Nucleus accumbens (tissue), 56 donors: ENCODE results near the gene TIGIT.
"Not testable (repeated sequence)": the region's sequence is repeated elsewhere in the genome, so short reads cannot be mapped to it uniquely, and the experiment has no call there.

Experiments used
- DNase-seq, 56 donors: peaks; one replicate each; lab custom pipeline; 2025; lab: John Stamatoyannopoulos, UW

Gene TIGIT

GRCh38 chr3:114293838-114294535 is at the start of gene TIGIT:
TIGIT (plus strand) TSS chr3:114294028; CDS start chr3:114294062, 34 bp downstream.
- DNase-seq: no peak

GRCh38 chr3:114252954-114253353 is 40.9 kb upstream of the TIGIT start:
- DNase-seq: no peak

GRCh38 chr3:114253505-114253904 is 40.3 kb upstream of the TIGIT start:
- no peak for DNase-seq

GRCh38 chr3:114259566-114259965 is 34.3 kb upstream of the TIGIT start:
- DNase-seq: no peak

GRCh38 chr3:114260152-114260551 is 33.7 kb upstream of the TIGIT start:
- no peak for DNase-seq

GRCh38 chr3:114270019-114270418 is 23.8 kb upstream of the TIGIT start:
- no peak for DNase-seq

GRCh38 chr3:114272271-114272670 is 21.6 kb upstream of the TIGIT start:
- DNase-seq: no peak

GRCh38 chr3:114274929-114275328 is 18.9 kb upstream of the TIGIT start:
- DNase-seq: no peak

GRCh38 chr3:114276856-114277255 is 17.0 kb upstream of the TIGIT start:
- DNase-seq: not testable (repeated sequence)

- DNase-seq: no peak
Observed at GRCh38 chr3:114284644-114285043, 9.2 kb upstream of the TIGIT start.

- DNase-seq: no peak
Observed at GRCh38 chr3:114285648-114286230, 8.1 kb upstream of the TIGIT start.

GRCh38 chr3:114286266-114286665 is 7.6 kb upstream of the TIGIT start:
- no peak for DNase-seq

GRCh38 chr3:114290911-114291901 is 2.6 kb upstream of the TIGIT start:
- DNase-seq: peak in 30 of 56 donors; percentile 1 to 56 (median 18)

GRCh38 chr3:114294940-114295480 is 1.2 kb downstream of the TIGIT start:
- no peak for DNase-seq

- no peak for DNase-seq
Observed at GRCh38 chr3:114295946-114296345, 2.1 kb downstream of the TIGIT start.

- peak in 1 of 56 donors; percentile 17 for DNase-seq
Observed at GRCh38 chr3:114299421-114299820, 5.6 kb downstream of the TIGIT start.

GRCh38 chr3:114299941-114300624 is 6.3 kb downstream of the TIGIT start:
- no peak for DNase-seq

- DNase-seq: no peak
Observed at GRCh38 chr3:114307222-114307830, 13.5 kb downstream of the TIGIT start.

- DNase-seq: no peak
Observed at GRCh38 chr3:114307832-114308231, 14.0 kb downstream of the TIGIT start.

- no peak for DNase-seq
Observed at GRCh38 chr3:114308377-114308776, 14.5 kb downstream of the TIGIT start.
